Small intestine (tissue), 16 donors: Measurements from ENCODE around the gene PER1. TPM values are rescaled to one million over a fixed set of nuclear protein-coding genes. Genes with fewer than 3 reads are reported as not detected.

Experiments
- DNase-seq, 2 donors: peaks; one replicate each; pipeline versions ENCODE4 v3.0.0 to v3.0.0-alpha.2; 2013
- FAIRE-seq: peaks from 2 replicates; lab custom pipeline; 2012; peaks lifted over from hg19 to GRCh38; lab: Jason Lieb, UNC
- H3K27ac ChIP-seq, 3 donors: one replicate each; pipeline ENCODE4 v1.5.1; 2013; ENCODE audit warnings: low read length in 2 of 3, mild to moderate bottlenecking in 2 of 3, control low read depth in 1 of 3, inconsistent platforms in 1 of 3, low read depth in 1 of 3, moderate library complexity in 1 of 3
- H3K27me3 ChIP-seq, 3 donors: one replicate each; pipeline ENCODE4 v1.6.1; 2013; ENCODE audit warnings: low read length in 3 of 3, inconsistent platforms in 1 of 3; ENCODE audit not compliant: control insufficient read depth in 3 of 3, insufficient read depth in 3 of 3
- H3K36me3 ChIP-seq, 3 donors: one replicate each; pipeline ENCODE4 v1.6.1; 2013; ENCODE audit warnings: low read length in 3 of 3, inconsistent platforms in 1 of 3, low read depth in 1 of 3, mild to moderate bottlenecking in 1 of 3, moderate library complexity in 1 of 3; ENCODE audit not compliant: control insufficient read depth in 3 of 3, insufficient read depth in 2 of 3
- H3K4me1 ChIP-seq, 3 donors: one replicate each; pipeline ENCODE4 v1.6.1; 2013; ENCODE audit warnings: low read length in 2 of 3, inconsistent platforms in 1 of 3, low read depth in 1 of 3, mild to moderate bottlenecking in 1 of 3, moderate library complexity in 1 of 3; ENCODE audit not compliant: control insufficient read depth in 3 of 3, insufficient read depth in 2 of 3
- H3K4me3 ChIP-seq, 3 donors: one replicate each; pipeline ENCODE4 v1.5.1; 2013; ENCODE audit warnings: low read length in 3 of 3, control low read depth in 1 of 3, inconsistent platforms in 1 of 3, low read depth in 1 of 3, mild to moderate bottlenecking in 1 of 3, moderate library complexity in 1 of 3
- H3K9me3 ChIP-seq, 2 donors: one replicate each; pipeline ENCODE4 v1.6.1; 2013; ENCODE audit warnings: low read depth in 1 of 2, low read length in 1 of 2; ENCODE audit not compliant: control insufficient read depth in 2 of 2, insufficient read depth in 1 of 2
- WGBS, 3 donors: extraction: QIAGEN DNeasy Blood & Tissue Kit; methylation state at CpG; one replicate each; pipeline ENCODE4 v1.1.7; 2013; 5-methylcytosine and 5-hydroxymethylcytosine counted together
- long read RNA-seq, 10 donors: transcript quantifications; one replicate each; lab custom pipeline, GENCODE V29; 2026
- polyA plus RNA-seq, 4 donors: library from polyadenylated mRNA; stranded (reverse) in 3 of 4; unstranded in 1 of 4; fragments of 200-250 nt in 3 of 4; fragments of 120-200 nt in 1 of 4; gene quantifications; one replicate each; pipeline versions ENCODE4 v1.2.1 to v1.2.3, GENCODE V29; 2013
- donor health status: healthy with polysubstance abuse.
- donor health status: control.
- donor health status: control.
- donor health status: Bipolar disorder and iron deficiency.
- donor health status: healthy.

PER1 gene, protein sequence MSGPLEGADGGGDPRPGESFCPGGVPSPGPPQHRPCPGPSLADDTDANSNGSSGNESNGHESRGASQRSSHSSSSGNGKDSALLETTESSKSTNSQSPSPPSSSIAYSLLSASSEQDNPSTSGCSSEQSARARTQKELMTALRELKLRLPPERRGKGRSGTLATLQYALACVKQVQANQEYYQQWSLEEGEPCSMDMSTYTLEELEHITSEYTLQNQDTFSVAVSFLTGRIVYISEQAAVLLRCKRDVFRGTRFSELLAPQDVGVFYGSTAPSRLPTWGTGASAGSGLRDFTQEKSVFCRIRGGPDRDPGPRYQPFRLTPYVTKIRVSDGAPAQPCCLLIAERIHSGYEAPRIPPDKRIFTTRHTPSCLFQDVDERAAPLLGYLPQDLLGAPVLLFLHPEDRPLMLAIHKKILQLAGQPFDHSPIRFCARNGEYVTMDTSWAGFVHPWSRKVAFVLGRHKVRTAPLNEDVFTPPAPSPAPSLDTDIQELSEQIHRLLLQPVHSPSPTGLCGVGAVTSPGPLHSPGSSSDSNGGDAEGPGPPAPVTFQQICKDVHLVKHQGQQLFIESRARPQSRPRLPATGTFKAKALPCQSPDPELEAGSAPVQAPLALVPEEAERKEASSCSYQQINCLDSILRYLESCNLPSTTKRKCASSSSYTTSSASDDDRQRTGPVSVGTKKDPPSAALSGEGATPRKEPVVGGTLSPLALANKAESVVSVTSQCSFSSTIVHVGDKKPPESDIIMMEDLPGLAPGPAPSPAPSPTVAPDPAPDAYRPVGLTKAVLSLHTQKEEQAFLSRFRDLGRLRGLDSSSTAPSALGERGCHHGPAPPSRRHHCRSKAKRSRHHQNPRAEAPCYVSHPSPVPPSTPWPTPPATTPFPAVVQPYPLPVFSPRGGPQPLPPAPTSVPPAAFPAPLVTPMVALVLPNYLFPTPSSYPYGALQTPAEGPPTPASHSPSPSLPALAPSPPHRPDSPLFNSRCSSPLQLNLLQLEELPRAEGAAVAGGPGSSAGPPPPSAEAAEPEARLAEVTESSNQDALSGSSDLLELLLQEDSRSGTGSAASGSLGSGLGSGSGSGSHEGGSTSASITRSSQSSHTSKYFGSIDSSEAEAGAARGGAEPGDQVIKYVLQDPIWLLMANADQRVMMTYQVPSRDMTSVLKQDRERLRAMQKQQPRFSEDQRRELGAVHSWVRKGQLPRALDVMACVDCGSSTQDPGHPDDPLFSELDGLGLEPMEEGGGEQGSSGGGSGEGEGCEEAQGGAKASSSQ (N-terminal part only)
- 10 to 100 TPM; 17.3 to 79.4 (median 54.0) TPM for polyA plus RNA-seq
- long read RNA-seq, donor 1 = 0 reads
- long read RNA-seq, donor 2, partial matches to known transcripts = 0 of 1 reads
- long read RNA-seq, donor 2, other reads (novel, unspliced or antisense) = 0 of 1 reads
- long read RNA-seq, donor 3, partial matches to known transcripts = 0 of 4 reads
- long read RNA-seq, donor 3, other reads (novel, unspliced or antisense) = 0 of 4 reads
- long read RNA-seq, donor 4 = 0 reads
- long read RNA-seq, donor 5, partial matches to known transcripts = 0 of 1 reads
- long read RNA-seq, donor 5, other reads (novel, unspliced or antisense) = 0 of 1 reads
- long read RNA-seq, donor 6, partial matches to known transcripts = 0 of 3 reads
- long read RNA-seq, donor 6, other reads (novel, unspliced or antisense) = 0 of 3 reads
- long read RNA-seq, donor 7, partial matches to known transcripts = 0 of 6 reads
- long read RNA-seq, donor 7, other reads (novel, unspliced or antisense) = 0 of 6 reads
- long read RNA-seq, donor 8 = 0 reads
- long read RNA-seq, donor 9, partial matches to known transcripts = 0 of 5 reads
- long read RNA-seq, donor 9, other reads (novel, unspliced or antisense) = 0 of 5 reads
- long read RNA-seq, donor 10, partial matches to known transcripts = 0 of 6 reads
- long read RNA-seq, donor 10, other reads (novel, unspliced or antisense) = 0 of 6 reads

DNA sequence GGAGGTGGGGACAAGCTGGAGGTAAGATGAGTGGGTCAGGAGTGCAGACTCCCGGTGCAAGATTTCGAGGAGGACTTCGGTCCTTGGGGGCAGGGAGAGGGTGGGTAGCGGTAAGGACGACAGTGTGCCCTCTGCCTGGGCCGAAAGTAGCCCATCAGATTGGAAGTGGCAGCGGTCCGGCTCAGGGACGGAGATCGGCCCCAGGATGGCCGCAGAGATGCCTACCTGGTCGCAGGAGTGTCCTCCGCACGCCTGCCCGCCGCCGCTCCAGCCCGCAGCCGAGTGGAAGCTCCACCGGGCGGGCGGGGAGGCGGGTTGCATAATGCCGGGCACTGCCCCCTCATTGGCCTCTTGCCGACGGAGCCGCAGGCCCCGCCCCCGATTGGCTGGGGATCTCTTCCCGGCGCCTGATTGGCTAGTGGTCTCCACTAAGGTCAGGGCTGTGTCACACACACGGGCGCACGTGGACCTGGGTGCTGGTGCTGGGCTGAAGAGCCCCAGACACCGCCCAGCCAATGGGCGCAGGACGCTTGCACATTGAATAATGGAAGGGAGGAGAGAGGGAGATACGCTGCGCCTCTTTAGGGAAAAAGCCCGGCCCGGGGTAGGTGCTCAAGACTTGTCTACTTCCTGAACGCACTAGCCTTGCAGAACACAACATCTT is at the start of gene PER1:
PER1 (minus strand) TSS at position 293 of the 664 bp plus-strand sequence. CDS start 1,698 bp downstream, outside the sequence.
- 2 to 7% (median 6%) methylated on average over 34 to 42 of the region's 42 CpGs for WGBS, 3 donors
- peak within 1 kb of the TSS; percentile 59 to 69 (median 64) for H3K4me3 ChIP-seq
- H3K36me3 ChIP-seq = peaks cover 19 to 39% (median 19%) of the 10 kb centered on the region in 3 donors
- H3K27me3 ChIP-seq = no peaks in the 10 kb centered on the region
- FAIRE-seq (no peak), DNase-seq (peak; percentile 96 to 97)
- H3K4me1 ChIP-seq = peaks cover 0 to 62% (median 12%) of the 10 kb centered on the region in 3 donors
- no peaks in the 10 kb centered on the region for H3K9me3 ChIP-seq
- H3K27ac ChIP-seq = peak within 1 kb of the TSS; percentile 90 to 97 (median 92)

DNA sequence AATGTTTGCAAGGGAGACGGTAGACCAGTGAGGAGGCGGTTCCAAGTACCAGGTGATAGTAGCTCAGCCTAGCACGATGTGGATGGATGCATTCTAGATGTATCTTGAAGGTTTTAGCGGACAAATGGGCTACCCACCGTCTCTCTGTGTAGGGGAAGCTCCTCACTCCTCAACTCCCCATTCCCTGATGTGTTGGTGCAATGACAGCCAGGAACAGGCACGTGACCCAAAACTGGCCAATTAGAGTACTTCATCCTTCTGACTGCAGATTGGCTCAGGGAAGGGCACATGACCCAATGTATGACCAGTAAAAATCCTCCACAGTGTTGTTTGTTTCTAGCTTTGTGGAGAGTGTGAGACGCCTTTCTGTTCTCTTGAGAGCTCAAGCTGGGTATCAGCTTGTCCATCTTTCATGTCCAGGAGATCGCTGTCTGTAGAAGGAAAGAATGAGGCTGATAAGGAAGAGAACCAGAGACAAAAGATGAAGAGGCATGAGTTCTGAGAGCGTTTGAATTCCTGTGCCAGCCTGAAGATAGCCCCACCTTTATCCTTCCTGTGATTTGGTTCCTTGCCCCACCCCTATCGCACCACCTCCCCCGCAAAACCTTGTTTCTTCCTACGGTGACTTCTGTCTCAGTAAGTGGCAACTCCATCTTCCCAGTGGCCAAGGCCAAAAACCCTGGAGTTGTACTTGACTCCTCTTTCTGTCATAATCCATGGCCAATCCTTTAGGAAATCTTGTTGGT is 40.0 kb upstream of the PER1 start:
- DNase-seq = peak; percentile 92 to 94
- FAIRE-seq = no peak
- Histone ChIP-seq H3K4me1 (peaks cover 6 to 35% (median 6%) of the 10 kb centered on the region in 3 donors), H3K27ac (peak overlapping the region; percentile 48 to 92 (median 86)), H3K9me3 (no peaks in the 10 kb centered on the region), H3K27me3 (no peaks in the 10 kb centered on the region), H3K36me3 (no peaks in the 10 kb centered on the region), H3K4me3 (peak overlapping the region in 1 of 3 donors; percentile 42)
- 12 to 31% (median 23%) methylated on average over 12 of the region's 12 CpGs for WGBS, 3 donors

DNA sequence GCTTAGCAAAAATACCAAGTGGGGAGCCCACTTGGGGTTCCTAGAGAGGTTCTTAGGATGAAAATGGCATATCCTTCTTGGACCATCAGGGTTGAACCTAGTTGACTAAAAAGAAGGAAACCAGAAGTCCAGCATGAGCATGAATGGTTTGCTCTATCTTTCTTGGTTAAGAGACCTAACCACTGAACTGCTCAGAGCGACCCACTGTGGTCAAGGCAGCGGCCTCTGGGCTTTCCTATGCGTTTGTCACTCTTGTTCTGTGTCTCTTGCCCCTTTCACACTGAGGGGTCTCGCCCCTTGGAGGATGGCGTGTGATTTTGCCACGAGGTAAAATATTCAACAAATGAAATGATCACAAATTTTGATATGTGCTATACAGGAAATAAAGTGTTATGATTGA is 38.3 kb upstream of the PER1 start:
- no peak for DNase-seq
- no peaks in the 10 kb centered on the region for H3K9me3 ChIP-seq
- H3K4me1 ChIP-seq = peaks cover 6 to 35% (median 6%) of the 10 kb centered on the region in 3 donors
- whole genome bisulfite sequencing, 3 donors = 33 to 41% (median 34%) methylated on average over 6 of the region's 6 CpGs
- no peaks in the 10 kb centered on the region for H3K27me3 ChIP-seq
- peak overlapping the region in 1 of 3 donors; percentile 18 for H3K4me3 ChIP-seq
- H3K36me3 ChIP-seq = no peaks in the 10 kb centered on the region
- peak overlapping the region; percentile 66 to 86 (median 86) for H3K27ac ChIP-seq
- no peak for FAIRE-seq

DNA sequence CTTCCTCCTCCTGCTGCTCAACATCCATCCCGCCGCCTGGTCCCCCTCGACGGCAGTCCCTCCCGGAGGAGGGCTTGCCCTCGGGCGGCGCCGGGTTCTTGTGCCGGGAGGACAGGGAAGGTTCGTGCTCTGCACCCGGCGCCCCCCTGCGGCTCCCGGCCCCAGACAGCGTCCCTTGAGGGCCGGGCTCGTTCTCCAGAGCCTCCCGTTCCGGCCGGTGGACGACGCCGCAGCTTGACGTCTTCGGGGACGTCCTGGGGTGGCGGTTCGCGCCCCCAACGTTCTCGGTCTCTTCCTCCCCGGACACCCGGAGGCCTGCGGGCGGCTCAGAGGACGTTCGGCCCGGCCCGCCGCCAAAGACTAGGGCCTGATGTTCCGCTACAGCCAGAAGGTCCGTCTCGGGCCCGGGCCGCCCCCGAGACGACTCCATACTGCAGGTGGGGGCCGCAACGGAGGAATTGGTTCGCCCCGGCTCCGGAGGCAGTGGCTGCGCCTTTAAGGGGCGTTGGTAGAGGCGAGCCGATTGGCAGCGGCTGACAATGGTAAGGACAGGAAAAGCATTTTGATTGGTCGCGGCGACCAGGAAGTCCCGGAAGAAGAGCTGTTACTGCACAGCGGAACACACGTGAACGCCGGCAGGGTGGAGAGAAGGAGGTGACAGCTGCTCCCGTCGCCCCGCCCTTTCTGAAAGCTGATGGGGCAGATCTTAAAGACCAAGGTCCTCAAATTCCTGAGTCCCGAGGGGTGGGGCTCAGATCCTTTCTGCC is 37.7 kb upstream of the PER1 start, which contains the start of gene BORCS6:
BORCS6 (minus strand) TSS at position 470 of the 767 bp plus-strand sequence; CDS start at position 430, 40 bp downstream.
- no peak for FAIRE-seq
- H3K9me3 ChIP-seq = no peaks in the 10 kb centered on the region
- WGBS, 3 donors = 0% methylated on average over 56 to 70 of the region's 70 CpGs

DNA sequence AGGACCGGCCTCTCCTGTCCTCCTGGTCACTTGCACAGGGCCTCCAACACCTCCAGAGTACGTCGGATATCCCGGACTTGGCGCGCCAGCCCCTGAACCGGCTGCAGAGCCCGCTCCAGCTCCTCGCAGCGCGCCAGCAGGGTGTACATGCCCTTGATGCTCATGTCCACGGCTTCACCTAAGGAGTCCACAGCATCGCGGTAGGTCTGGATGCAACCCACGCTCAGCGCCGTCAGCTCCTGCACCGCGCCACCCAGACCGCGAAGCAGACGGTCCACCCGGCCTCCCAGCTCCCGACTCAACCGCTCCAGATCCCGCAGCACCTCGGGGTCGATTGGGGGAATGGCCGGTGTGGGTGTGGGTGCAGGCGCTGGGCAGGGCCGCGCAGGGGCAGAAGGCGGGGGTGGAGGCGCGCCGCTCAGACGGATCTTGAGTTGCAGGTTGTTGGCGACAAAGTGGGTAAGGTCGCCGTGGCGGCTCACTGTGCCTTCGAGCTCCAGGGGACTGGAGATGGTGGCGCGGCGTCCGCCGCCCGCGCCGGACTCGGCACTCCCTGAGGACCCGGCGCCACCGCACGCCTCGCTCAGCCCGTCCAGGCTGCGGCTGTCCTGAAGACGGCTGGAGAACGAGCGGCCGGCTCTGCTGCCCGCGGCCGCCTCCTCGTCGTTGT is 37.0 kb upstream of the PER1 start:
- peaks cover 6 to 35% (median 6%) of the 10 kb centered on the region in 3 donors for H3K4me1 ChIP-seq
- 1 to 3% (median 2%) methylated on average over 62 to 67 of the region's 67 CpGs for WGBS, 3 donors
- DNase-seq = peak; percentile 26 to 63

More for the DNA sequence above, 37.7 kb upstream of the PER1 start, which contains the start of gene BORCS6:
- H3K27me3 ChIP-seq = no peaks in the 10 kb centered on the region
- peak within 1 kb of the TSS; percentile 82 to 92 (median 90) for H3K4me3 ChIP-seq
- H3K4me1 ChIP-seq = peaks cover 6 to 35% (median 6%) of the 10 kb centered on the region in 3 donors
- DNase-seq = peak; percentile 98 to 100
- H3K36me3 ChIP-seq = no peaks in the 10 kb centered on the region
- peak within 1 kb of the TSS; percentile 86 to 99 (median 97) for H3K27ac ChIP-seq

More for the DNA sequence above, 37.0 kb upstream of the PER1 start:
- no peaks in the 10 kb centered on the region for H3K27me3 ChIP-seq
- H3K36me3 ChIP-seq = no peaks in the 10 kb centered on the region
- peak overlapping the region; percentile 86 to 99 (median 97) for H3K27ac ChIP-seq
- H3K9me3 ChIP-seq = no peaks in the 10 kb centered on the region
- peak overlapping the region; percentile 82 to 92 (median 90) for H3K4me3 ChIP-seq
- FAIRE-seq = no peak
